Trophoblast cell (in vitro differentiated cells and primary cell): ENCODE results near the gene PPP2R1B.

ENCODE experiments used
- DNase-seq, 2 donors: peaks; one replicate each; pipeline ENCODE4 v3.0.0-alpha.2; 2016
- H2AFZ ChIP-seq: 2 replicates; pipeline ENCODE4 v1.6.1; 2013; ENCODE audit warnings: low read length, moderate library complexity, mild to moderate bottlenecking; ENCODE audit not compliant: insufficient read depth, poor library complexity
- H2AK5ac ChIP-seq: 2 replicates; pipeline ENCODE4 v1.6.1; 2013; ENCODE audit warnings: mild to moderate bottlenecking, low read length
- H2BK120ac ChIP-seq: 2 replicates; pipeline ENCODE4 v1.6.1; 2013; ENCODE audit warnings: low read length, mild to moderate bottlenecking, moderate library complexity; ENCODE audit not compliant: insufficient read depth, poor library complexity
- H2BK12ac ChIP-seq: 2 replicates; pipeline ENCODE4 v1.6.1; 2013; ENCODE audit warnings: mild to moderate bottlenecking, low read length, moderate library complexity
- H2BK5ac ChIP-seq: 2 replicates; pipeline ENCODE4 v1.6.1; 2013; ENCODE audit warnings: low read length, low read depth, moderate library complexity, mild to moderate bottlenecking; ENCODE audit not compliant: poor library complexity
- H3K14ac ChIP-seq: 2 replicates; pipeline ENCODE4 v1.6.1; 2013; ENCODE audit warnings: mild to moderate bottlenecking, low read length
- H3K18ac ChIP-seq: 2 replicates; pipeline ENCODE4 v1.6.1; 2013; ENCODE audit warnings: mild to moderate bottlenecking, low read length
- H3K23ac ChIP-seq: 2 replicates; pipeline ENCODE4 v1.6.1; 2013; ENCODE audit warnings: low read length
- H3K27ac ChIP-seq: 2 replicates; pipeline ENCODE4 v1.5.1; 2013; ENCODE audit warnings: low read depth, mild to moderate bottlenecking, inconsistent platforms, low read length, moderate library complexity
- H3K27me3 ChIP-seq: 2 replicates; pipeline ENCODE4 v1.6.1; 2013; ENCODE audit warnings: inconsistent platforms, mild to moderate bottlenecking, low read length, moderate library complexity; ENCODE audit not compliant: insufficient read depth
- H3K36me3 ChIP-seq, 2 experiments: 1 replicate in 1 of 2; 2 replicates in 1 of 2; pipeline ENCODE4 v1.6.1; 2013; ENCODE audit warnings: low read length in 2 of 2, mild to moderate bottlenecking in 2 of 2, moderate library complexity in 1 of 2; ENCODE audit not compliant: insufficient read depth in 2 of 2, control insufficient read depth in 1 of 2
- H3K4ac ChIP-seq: 2 replicates; pipeline ENCODE4 v1.6.1; 2013; ENCODE audit warnings: low read depth, mild to moderate bottlenecking, low read length, moderate library complexity
- H3K4me1 ChIP-seq, 2 experiments: 1 replicate in 1 of 2; 2 replicates in 1 of 2; pipeline ENCODE4 v1.6.1; 2013; ENCODE audit warnings: low read length in 2 of 2, mild to moderate bottlenecking in 2 of 2, moderate library complexity in 1 of 2; ENCODE audit not compliant: insufficient read depth in 2 of 2, control insufficient read depth in 1 of 2
- H3K4me2 ChIP-seq: 2 replicates; pipeline ENCODE4 v1.6.1; 2013; ENCODE audit warnings: inconsistent platforms, mild to moderate bottlenecking, low read length, moderate library complexity
- H3K4me3 ChIP-seq: 2 replicates; pipeline ENCODE4 v1.5.1; 2013; ENCODE audit warnings: mild to moderate bottlenecking, low read depth, low read length, inconsistent platforms
- H3K79me1 ChIP-seq: one replicate; pipeline ENCODE4 v1.6.1; 2013; ENCODE audit warnings: low read length
- H3K79me2 ChIP-seq: 2 replicates; pipeline ENCODE4 v1.6.1; 2013; ENCODE audit warnings: low read length, mild to moderate bottlenecking; ENCODE audit not compliant: control insufficient read depth, insufficient read depth, poor library complexity
- H3K9ac ChIP-seq: 2 replicates; pipeline ENCODE4 v1.6.1; 2013; ENCODE audit warnings: mild to moderate bottlenecking, low read length
- H3K9me3 ChIP-seq: 2 replicates; pipeline ENCODE4 v1.6.1; 2013; ENCODE audit warnings: low read depth, mild to moderate bottlenecking, control low read depth, inconsistent platforms, low read length; ENCODE audit not compliant: insufficient read depth
- H4K12ac ChIP-seq: 2 replicates; pipeline ENCODE4 v1.6.1; 2013; ENCODE audit warnings: low read depth, mild to moderate bottlenecking, low read length, moderate library complexity
- H4K8ac ChIP-seq: 2 replicates; pipeline ENCODE4 v1.6.1; 2013; ENCODE audit warnings: low read depth, mild to moderate bottlenecking, low read length, moderate library complexity
- H4K91ac ChIP-seq: one replicate; pipeline ENCODE4 v1.6.1; 2013; ENCODE audit warnings: low read depth, mild to moderate bottlenecking, low read length, moderate library complexity
- WGBS: extraction: QIAGEN DNeasy Blood & Tissue Kit; methylation state at CpG from one replicate; pipeline ENCODE4 v1.1.7; 2013; ENCODE audit warnings: missing lambda C conversion rate; ENCODE audit not compliant: insufficient read length, insufficient coverage; ENCODE audit errors: extremely low coverage; 5-methylcytosine and 5-hydroxymethylcytosine counted together

The PPP2R1B gene

GRCh38 chr11:111725621-111726020 is 40.6 kb downstream of the PPP2R1B start:
- no peak overlapping the region for H2BK120ac ChIP-seq
- H4K8ac ChIP-seq = no peak overlapping the region
- no peak overlapping the region for H3K9ac ChIP-seq
- no peak overlapping the region for H3K4me2 ChIP-seq
- DNase-seq = no peak
- no peak overlapping the region for H3K27ac ChIP-seq
- no peak overlapping the region for H2AFZ ChIP-seq
- no peaks in the 10 kb centered on the region for H3K79me1 ChIP-seq
- no peaks in the 10 kb centered on the region for H3K27me3 ChIP-seq
- no peak overlapping the region for H3K18ac ChIP-seq
- H4K91ac ChIP-seq = no peak overlapping the region
- no peak overlapping the region for H3K14ac ChIP-seq
- no peak overlapping the region for H2BK12ac ChIP-seq
- no peaks in the 10 kb centered on the region for H3K4me1 ChIP-seq
- no CpG with 5 or more reads among the region's 10 CpGs for WGBS
- H3K36me3 ChIP-seq = peaks cover 39 to 54% of the 10 kb centered on the region in 2 experiments
- H3K9me3 ChIP-seq = no peaks in the 10 kb centered on the region
- H2AK5ac ChIP-seq = no peak overlapping the region
- H2BK5ac ChIP-seq = no peak overlapping the region
- H4K12ac ChIP-seq = no peak overlapping the region
- no peaks in the 10 kb centered on the region for H3K79me2 ChIP-seq
- H3K4ac ChIP-seq = no peak overlapping the region
- no peak overlapping the region for H3K23ac ChIP-seq
- H3K4me3 ChIP-seq = no peak overlapping the region

DNA sequence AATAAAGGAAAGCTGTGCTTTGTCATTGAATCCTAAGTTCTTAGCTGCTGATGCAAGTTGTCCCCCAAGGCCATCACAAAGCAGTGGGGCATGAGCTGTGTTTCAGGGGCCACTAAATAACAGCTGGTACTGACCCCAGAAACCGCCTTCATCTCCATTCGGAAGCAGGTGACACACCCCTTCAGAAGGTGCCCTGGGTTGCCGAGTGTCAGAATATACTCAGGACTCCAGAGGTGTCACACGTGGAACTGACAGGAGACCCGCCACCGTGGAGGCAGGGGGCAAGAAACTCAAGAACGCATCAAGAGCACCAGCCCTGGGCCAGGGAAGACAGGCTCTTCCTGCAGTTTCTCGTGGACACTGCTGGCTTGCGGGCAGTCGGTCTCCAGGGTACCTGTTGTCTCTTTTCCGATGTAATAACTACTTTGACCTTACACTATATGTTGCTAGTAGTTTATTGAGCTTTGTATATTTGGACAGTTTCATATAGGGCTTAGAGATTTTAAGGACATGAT is 41.5 kb downstream of the PPP2R1B start:
- Histone ChIP-seq H3K4me1 (no peaks in the 10 kb centered on the region), H3K9me3 (no peaks in the 10 kb centered on the region), H2AK5ac (no peak overlapping the region), H3K79me1 (no peaks in the 10 kb centered on the region), H2BK5ac (no peak overlapping the region), H3K23ac (no peak overlapping the region), H2AFZ (no peak overlapping the region), H3K4me2 (no peak overlapping the region), H3K27me3 (no peaks in the 10 kb centered on the region), H4K8ac (no peak overlapping the region), H2BK120ac (no peak overlapping the region), H3K4ac (no peak overlapping the region), H4K91ac (no peak overlapping the region), H3K9ac (no peak overlapping the region), H3K27ac (no peak overlapping the region), H3K14ac (no peak overlapping the region), H3K36me3 (peaks cover 45 to 63% of the 10 kb centered on the region in 2 experiments), H4K12ac (no peak overlapping the region), H3K4me3 (no peak overlapping the region), H3K18ac (no peak overlapping the region), H3K79me2 (no peaks in the 10 kb centered on the region), H2BK12ac (no peak overlapping the region)
- DNase-seq = no peak
- no CpG with 5 or more reads among the region's 11 CpGs for WGBS

GRCh38 chr11:111723595-111723994 is 42.6 kb downstream of the PPP2R1B start:
- WGBS = no CpG with 5 or more reads among the region's 15 CpGs
- Histone ChIP-seq H2AK5ac (no peak overlapping the region), H2BK5ac (no peak overlapping the region), H4K8ac (no peak overlapping the region), H4K12ac (no peak overlapping the region), H3K9ac (no peak overlapping the region), H3K9me3 (no peaks in the 10 kb centered on the region), H2BK12ac (no peak overlapping the region), H3K4me2 (no peak overlapping the region), H3K27me3 (no peaks in the 10 kb centered on the region), H3K4ac (no peak overlapping the region), H3K27ac (no peak overlapping the region), H4K91ac (no peak overlapping the region), H3K79me2 (no peaks in the 10 kb centered on the region), H3K36me3 (peaks cover 47 to 67% of the 10 kb centered on the region in 2 experiments), H3K4me3 (no peak overlapping the region), H2BK120ac (no peak overlapping the region), H3K14ac (no peak overlapping the region), H3K79me1 (no peaks in the 10 kb centered on the region), H3K4me1 (no peaks in the 10 kb centered on the region), H3K23ac (no peak overlapping the region), H3K18ac (no peak overlapping the region), H2AFZ (no peak overlapping the region)
- DNase-seq = no peak

GRCh38 chr11:111722501-111722900 is 43.7 kb downstream of the PPP2R1B start:
- H3K4me2 ChIP-seq = no peak overlapping the region
- H3K4ac ChIP-seq = no peak overlapping the region
- no peak overlapping the region for H2BK120ac ChIP-seq
- no peak overlapping the region for H3K18ac ChIP-seq
- DNase-seq = no peak
- no peak overlapping the region for H2AFZ ChIP-seq
- H4K12ac ChIP-seq = no peak overlapping the region
- H3K9ac ChIP-seq = no peak overlapping the region
- H2BK12ac ChIP-seq = no peak overlapping the region
- no peak overlapping the region for H3K27ac ChIP-seq
- H4K91ac ChIP-seq = no peak overlapping the region
- no peak overlapping the region for H2BK5ac ChIP-seq
- H2AK5ac ChIP-seq = no peak overlapping the region
- no peaks in the 10 kb centered on the region for H3K79me1 ChIP-seq
- no peak overlapping the region for H3K14ac ChIP-seq
- no peak overlapping the region for H4K8ac ChIP-seq
- WGBS = no CpG with 5 or more reads among the region's 8 CpGs
- no peak overlapping the region for H3K23ac ChIP-seq
- no peaks in the 10 kb centered on the region for H3K9me3 ChIP-seq
- H3K4me3 ChIP-seq = no peak overlapping the region
- H3K27me3 ChIP-seq = no peaks in the 10 kb centered on the region
- H3K36me3 ChIP-seq = peaks cover 44 to 66% of the 10 kb centered on the region in 2 experiments
- H3K4me1 ChIP-seq = no peaks in the 10 kb centered on the region
- no peaks in the 10 kb centered on the region for H3K79me2 ChIP-seq
